CMK (cell line): ENCODE results near the gene PDZRN4.
"Not testable (repeated sequence)": the region's sequence is repeated elsewhere in the genome, so short reads cannot be mapped to it uniquely, and the experiment has no call there.

Experiments
- DNase-seq: peaks from one replicate; pipeline ENCODE4 v3.0.0-alpha.2; 2010; ENCODE audit warnings: low read depth

The PDZRN4 gene

GRCh38 chr12:41188058-41188840 is at the start of gene PDZRN4:
Gene PDZRN4 (plus strand): TSS chr12:41188320.
- DNase-seq, result no peak

GRCh38 chr12:41140117-41140516 is 48.0 kb upstream of the PDZRN4 start:
- DNase-seq, result no peak

- no peak for DNase-seq
Observed at GRCh38 chr12:41141104-41141503, 47.0 kb upstream of the PDZRN4 start.

GRCh38 chr12:41142376-41142775 is 45.7 kb upstream of the PDZRN4 start:
- no peak for DNase-seq

GRCh38 chr12:41151793-41152192 is 36.3 kb upstream of the PDZRN4 start:
- no peak for DNase-seq

GRCh38 chr12:41162461-41162860 is 25.7 kb upstream of the PDZRN4 start:
- DNase-seq, result no peak

GRCh38 chr12:41167701-41168100 is 20.4 kb upstream of the PDZRN4 start:
- no peak for DNase-seq

- no peak for DNase-seq
Observed at GRCh38 chr12:41174602-41175001, 13.5 kb upstream of the PDZRN4 start.

- not testable (repeated sequence) for DNase-seq
Observed at GRCh38 chr12:41179507-41179906, 8.6 kb upstream of the PDZRN4 start.

GRCh38 chr12:41184864-41185263 is 3.3 kb upstream of the PDZRN4 start:
- no peak for DNase-seq

GRCh38 chr12:41186026-41186425 is 2.1 kb upstream of the PDZRN4 start:
- DNase-seq, result no peak

- no peak for DNase-seq
Observed at GRCh38 chr12:41188841-41189394, 798 bp downstream of the PDZRN4 start.

- DNase-seq, result no peak
Observed at GRCh38 chr12:41189395-41190251, 1.5 kb downstream of the PDZRN4 start.

- DNase-seq, result no peak
Observed at GRCh38 chr12:41190338-41190737, 2.2 kb downstream of the PDZRN4 start.

- DNase-seq, result not testable (repeated sequence)
Observed at GRCh38 chr12:41191549-41191948, 3.4 kb downstream of the PDZRN4 start.

- DNase-seq, result no peak
Observed at GRCh38 chr12:41193311-41193710, 5.2 kb downstream of the PDZRN4 start.

GRCh38 chr12:41202051-41202450 is 13.9 kb downstream of the PDZRN4 start:
- DNase-seq, result no peak

GRCh38 chr12:41205070-41205709 is 17.1 kb downstream of the PDZRN4 start:
- DNase-seq, result no peak

- DNase-seq, result no peak
Observed at GRCh38 chr12:41206298-41206697, 18.2 kb downstream of the PDZRN4 start.

GRCh38 chr12:41211448-41211847 is 23.3 kb downstream of the PDZRN4 start:
- no peak for DNase-seq

- no peak for DNase-seq
Observed at GRCh38 chr12:41212625-41213024, 24.5 kb downstream of the PDZRN4 start.

- DNase-seq, result no peak
Observed at GRCh38 chr12:41213107-41213506, 25.0 kb downstream of the PDZRN4 start.
